Mucosa of descending colon (tissue), 3 donors: ENCODE measurements around the gene AFAP1. TPM values are rescaled to one million over a fixed set of nuclear protein-coding genes. Genes with fewer than 3 reads are reported as not detected.

Experiments
- ATAC-seq: fragments of 200-7000 bp; cut with Tn5 transposase; one replicate; pipeline ENCODE4 v1.9.1; 2020; ENCODE audit warnings: mild to moderate bottlenecking, moderate library complexity
- DNase-seq, 3 donors: peaks; one replicate each; pipeline ENCODE4 v3.0.0-alpha.2; 2020
- H3K36me3 ChIP-seq: fragments of 200-600 bp; one replicate; pipeline ENCODE4 v1.8.0; 2021; ENCODE audit warnings: low read depth, mild to moderate bottlenecking
- H3K4me1 ChIP-seq: fragments of 200-600 bp; one replicate; pipeline ENCODE4 v1.8.0; 2021; ENCODE audit warnings: low read depth, mild to moderate bottlenecking
- H3K4me3 ChIP-seq: fragments of 200-600 bp; one replicate; pipeline ENCODE4 v1.8.0; 2021; ENCODE audit warnings: mild to moderate bottlenecking
- H3K9me3 ChIP-seq: fragments of 200-600 bp; one replicate; pipeline ENCODE4 v1.8.0; 2021; ENCODE audit warnings: mild to moderate bottlenecking
- CTCF ChIP-seq: fragments of 200-600 bp; IDR thresholded peaks from one replicate; pipeline ENCODE4 v1.8.0; 2022; ENCODE audit warnings: antibody characterized with exemption, mild to moderate bottlenecking
- intact Hi-C, 2 donors: fragments of 100-400 bp; cut with DNase I in 1 of 2; cut with micrococcal nuclease in 1 of 2; formaldehyde crosslinking; loops; one replicate each; pipeline versions ENCODE4 v1.11.0 to v1.11.1; 2022; cut with DNase I, micrococcal nuclease
- total RNA-seq, 3 donors: library from RNA; stranded (reverse); fragmentation: NEBNext Ultra II Directional in 2 of 3; extraction: Animal tissue kit (Norgen Biotek cat#: 25700) in 2 of 3; gene quantifications; one replicate each; pipeline versions ENCODE4 v1.2.1 to v1.2.4, GENCODE V29; 2021 to 2023
- donor health status: DM: no; HTN: no; CAD: no; lungs with moderate emphysema.
- donor health status: DM: no; HTN: no; CAD: no.
- donor health status: DM: no; HTN: yes; CAD: no.

Gene AFAP1
- total RNA-seq, 3 donors from 2014 or later = 31.4 to 59.1 (median 37.1) TPM

- intact Hi-C loops = no loop called here
- ATAC-seq (no peak), DNase-seq (no peak)
- no peak overlapping the region for H3K4me3 ChIP-seq
- H3K9me3 ChIP-seq = no peaks in the 10 kb centered on the region
- H3K36me3 ChIP-seq = no peaks in the 10 kb centered on the region
- TF ChIP-seq CTCF = no peak
- peaks cover 16% of the 10 kb centered on the region for H3K4me1 ChIP-seq
These were observed 107.6 kb downstream of the AFAP1 start for GRCh38 chr4:7831858-7832730.

GRCh38 chr4:7831330-7831729 is 108.3 kb downstream of the AFAP1 start:
- no peak overlapping the region for H3K4me3 ChIP-seq
- no peaks in the 10 kb centered on the region for H3K36me3 ChIP-seq
- H3K9me3 ChIP-seq = no peaks in the 10 kb centered on the region
- ATAC-seq (no peak), DNase-seq (no peak)
- peaks cover 16% of the 10 kb centered on the region for H3K4me1 ChIP-seq
- intact Hi-C loops = no loop called here
- no peak for TF ChIP-seq CTCF

DNA sequence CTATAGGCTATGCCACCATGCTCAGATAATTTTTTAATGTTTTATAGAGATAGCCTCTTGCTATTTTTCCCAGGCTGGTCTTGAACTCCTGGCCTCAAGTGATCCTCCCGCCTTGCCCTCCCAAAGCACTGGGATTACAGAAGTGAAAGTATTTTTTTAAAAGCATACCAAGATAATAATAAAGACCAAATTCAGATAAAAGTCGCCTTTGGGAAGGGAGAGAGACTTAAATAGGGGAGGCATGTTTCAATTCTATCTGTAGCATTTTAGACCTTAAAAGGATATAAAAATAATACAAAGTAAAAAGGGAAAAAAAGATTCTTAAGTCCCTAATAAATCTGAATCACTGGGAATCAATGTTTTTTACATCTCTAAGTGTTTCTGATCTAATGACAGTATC is 108.9 kb downstream of the AFAP1 start:
- intact Hi-C loops = no loop called here
- no peaks in the 10 kb centered on the region for H3K9me3 ChIP-seq
- H3K4me1 ChIP-seq = peaks cover 16% of the 10 kb centered on the region
- ATAC-seq (no peak), DNase-seq (no peak)
- no peaks in the 10 kb centered on the region for H3K36me3 ChIP-seq
- TF ChIP-seq CTCF = no peak
- no peak overlapping the region for H3K4me3 ChIP-seq

- Histone ChIP-seq H3K9me3 (no peaks in the 10 kb centered on the region), H3K4me1 (peaks cover 16% of the 10 kb centered on the region), H3K36me3 (no peaks in the 10 kb centered on the region), H3K4me3 (no peak overlapping the region)
- intact Hi-C loops = no loop called here
- DNase-seq (peak in 2 of 3 donors; percentile 63 to 68), ATAC-seq (peak; percentile 81)
- TF ChIP-seq CTCF = no peak
These were observed 109.7 kb downstream of the AFAP1 start for GRCh38 chr4:7829652-7830580.

- peaks cover 17% of the 10 kb centered on the region for H3K4me1 ChIP-seq
- intact Hi-C loops = no loop called here
- ATAC-seq (no peak), DNase-seq (no peak)
- no peak for TF ChIP-seq CTCF
- no peaks in the 10 kb centered on the region for H3K9me3 ChIP-seq
- H3K4me3 ChIP-seq = no peak overlapping the region
- H3K36me3 ChIP-seq = no peaks in the 10 kb centered on the region
These were observed 110.8 kb downstream of the AFAP1 start for GRCh38 chr4:7828793-7829301.
